Lung (tissue), 12 donors: ENCODE results near the gene ZNF598. TPM values are rescaled to one million over a fixed set of nuclear protein-coding genes. Genes with fewer than 3 reads are reported as not detected.

Experiments used
- ATAC-seq: fragments of 200-7000 bp; cut with Tn5 transposase; one replicate; pipeline ENCODE4 v1.9.1; 2020; ENCODE audit warnings: moderate number of reproducible peaks; ENCODE audit not compliant: insufficient read depth, low FRiP score
- DNase-seq, 3 donors: peaks; one replicate each; pipeline ENCODE4 v3.0.0-alpha.2; 2013 to 2017
- H3K27ac ChIP-seq, 2 donors: one replicate each; pipeline ENCODE4 v1.5.1; 2013; ENCODE audit warnings: mild to moderate bottlenecking in 2 of 2, moderate library complexity in 2 of 2, control low read depth in 1 of 2, inconsistent platforms in 1 of 2, low read depth in 1 of 2, low read length in 1 of 2
- H3K27me3 ChIP-seq, 3 donors: one replicate each; pipeline ENCODE4 v1.5.1; 2013; ENCODE audit warnings: low read length in 2 of 3; ENCODE audit not compliant: control insufficient read depth in 3 of 3, insufficient read depth in 3 of 3
- H3K36me3 ChIP-seq, 4 donors: one replicate each; pipeline ENCODE4 v1.5.1; 2013; ENCODE audit warnings: low read length in 4 of 4, mild to moderate bottlenecking in 1 of 4, moderate library complexity in 1 of 4; ENCODE audit not compliant: control insufficient read depth in 4 of 4, insufficient read depth in 4 of 4
- H3K4me1 ChIP-seq, 5 donors: one replicate each; pipeline ENCODE4 v1.5.1; 2013; ENCODE audit warnings: low read length in 5 of 5, mild to moderate bottlenecking in 2 of 5, moderate library complexity in 1 of 5; ENCODE audit not compliant: control insufficient read depth in 5 of 5, insufficient read depth in 5 of 5
- H3K4me3 ChIP-seq: one replicate; pipeline ENCODE4 v1.5.1; 2013; ENCODE audit warnings: mild to moderate bottlenecking, control low read depth, moderate library complexity
- H3K9ac ChIP-seq, 2 donors: one replicate each; pipeline ENCODE4 v1.5.1; 2013; ENCODE audit warnings: low read length in 2 of 2, control low read depth in 1 of 2; ENCODE audit not compliant: insufficient read depth in 1 of 2
- H3K9me3 ChIP-seq, 4 donors: one replicate each; pipeline ENCODE4 v1.5.1; 2013; ENCODE audit warnings: low read length in 3 of 4, mild to moderate bottlenecking in 1 of 4, moderate library complexity in 1 of 4; ENCODE audit not compliant: control insufficient read depth in 4 of 4, insufficient read depth in 3 of 4
- CTCF ChIP-seq: IDR thresholded peaks from 2 replicates; pipeline ENCODE4 v1.5.1; 2012; ENCODE audit warnings: mild to moderate bottlenecking; ENCODE audit errors: control extremely low read depth, extremely low read depth
- WGBS, 2 donors: extraction: QIAGEN DNeasy Blood & Tissue Kit; methylation state at CpG; one replicate each; pipeline ENCODE4 v1.1.7; 2013; 5-methylcytosine and 5-hydroxymethylcytosine counted together
- polyA plus RNA-seq, 2 donors: library from polyadenylated mRNA; stranded (reverse); fragments of 200-250 nt; gene quantifications; one replicate each; pipeline ENCODE4 v1.2.1, GENCODE V29; 2013
- total RNA-seq, 2 donors: library from RNA; depleted of rRNA in 1 of 2; stranded (reverse); fragments of >200 nt in 1 of 2; gene quantifications; one replicate each; pipeline ENCODE4 v1.2.1, GENCODE V29; 2014 to 2021
- donor health status: control.
- donor health status: control.
- donor health status: Bipolar disorder and iron deficiency.
- donor health status: healthy.
- donor health status: DM: yes; HTN: yes; CAD: no.

The ZNF598 gene
- total and polyA plus RNA-seq, 4 donors = 13.9 to 49.8 (median 35.9) TPM

- DNase-seq (no peak), ATAC-seq (no peak)
- Histone ChIP-seq H3K9ac (no peak overlapping the region), H3K9me3 (no peaks in the 10 kb centered on the region), H3K27ac (peak overlapping the region; percentile 80 to 82), H3K4me3 (peak overlapping the region; percentile 54), H3K4me1 (peaks cover 0 to 44% (median 22%) of the 10 kb centered on the region in 5 donors), H3K27me3 (no peaks in the 10 kb centered on the region), H3K36me3 (peaks cover 0 to 12% (median 0%) of the 10 kb centered on the region in 4 donors)
- WGBS, 2 donors = 4 to 16% methylated on average over 49 to 76 of the region's 76 CpGs
- TF ChIP-seq CTCF = no peak
Measured at GRCh38 chr16:2027024-2028010, 17.7 kb upstream of the ZNF598 start.

DNA sequence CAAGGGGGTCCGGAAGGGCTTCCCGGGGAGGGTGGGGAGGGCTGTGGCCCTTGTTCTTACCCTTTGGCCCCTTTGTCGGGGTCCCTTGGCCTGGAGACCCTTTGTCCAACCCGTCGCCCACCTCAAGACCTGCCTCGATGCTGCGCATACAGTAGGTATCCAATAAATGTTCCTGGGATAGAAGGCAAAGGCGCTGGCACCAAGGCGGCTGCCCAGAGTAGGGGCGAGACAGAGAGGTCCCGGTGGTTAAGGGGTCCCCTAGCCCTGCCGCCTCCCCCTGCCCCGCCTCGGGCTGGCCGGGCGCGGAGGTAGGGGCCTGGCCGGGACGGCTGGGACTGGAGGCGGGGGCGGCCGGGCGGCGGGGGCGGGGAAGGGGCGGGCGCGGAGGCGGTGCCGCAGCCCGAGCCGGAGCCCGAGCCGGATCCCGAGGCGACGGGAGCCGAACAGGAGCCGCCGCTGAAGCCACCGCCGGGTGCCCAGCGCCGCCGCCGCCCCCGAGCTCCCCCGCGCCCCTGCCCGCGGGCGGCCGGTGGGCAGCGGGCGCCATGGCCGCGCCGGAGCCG is 16.9 kb upstream of the ZNF598 start, which contains the start of gene NHERF2:
TSS of gene NHERF2 (plus strand) at position 442 of the 563 bp plus-strand sequence. CDS start at position 546, 104 bp downstream.
- H3K4me1 ChIP-seq = peaks cover 0 to 42% (median 22%) of the 10 kb centered on the region in 5 donors
- no peaks in the 10 kb centered on the region for H3K27me3 ChIP-seq
- peaks cover 0 to 12% (median 0%) of the 10 kb centered on the region in 4 donors for H3K36me3 ChIP-seq
- H3K4me3 ChIP-seq = peak within 1 kb of the TSS; percentile 54
- no peaks in the 10 kb centered on the region for H3K9me3 ChIP-seq
- DNase-seq = peak in 2 of 3 donors; percentile 45 to 57
- peak within 1 kb of the TSS; percentile 80 to 82 for H3K27ac ChIP-seq
- no peak for TF ChIP-seq CTCF
- WGBS, 2 donors = 6 to 31% methylated on average over 19 to 59 of the region's 59 CpGs
- ATAC-seq = no peak
- H3K9ac ChIP-seq = no peak within 1 kb of the TSS

DNA sequence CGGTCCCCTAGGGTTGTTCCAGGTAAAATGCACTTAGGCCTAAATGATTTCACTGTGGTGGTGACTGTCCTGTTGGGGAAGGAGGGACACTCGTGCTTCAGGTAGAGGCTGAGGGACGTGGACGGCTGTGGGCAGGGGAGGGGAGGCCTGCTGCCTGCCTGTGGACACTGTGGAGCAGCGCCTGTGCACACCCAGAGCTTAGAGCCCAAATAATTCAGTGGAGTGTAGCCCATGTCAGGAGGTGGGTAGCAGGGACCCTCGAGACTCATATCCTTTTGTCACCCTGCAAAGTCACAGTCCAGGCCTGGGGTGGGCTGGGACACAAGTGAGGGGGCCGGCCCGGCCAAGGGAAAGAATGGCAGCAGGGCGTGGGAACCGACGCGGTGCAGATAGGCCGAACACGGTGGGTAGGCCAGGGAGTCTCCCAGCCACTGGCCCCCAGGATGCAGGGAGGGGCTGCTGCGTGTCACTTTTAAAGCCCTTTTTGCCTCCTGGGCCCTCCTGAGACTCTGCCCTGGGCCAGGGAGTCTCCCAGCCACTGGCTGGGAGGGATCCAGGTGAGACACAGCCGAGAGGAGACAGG is 16.3 kb upstream of the ZNF598 start:
- Histone ChIP-seq H3K9ac (no peak overlapping the region), H3K4me1 (peaks cover 0 to 42% (median 22%) of the 10 kb centered on the region in 5 donors), H3K36me3 (peaks cover 0 to 10% (median 0%) of the 10 kb centered on the region in 4 donors), H3K4me3 (peak overlapping the region; percentile 48), H3K9me3 (no peaks in the 10 kb centered on the region), H3K27me3 (peaks cover 0 to under 1% (median 0%) of the 10 kb centered on the region in 3 donors), H3K27ac (peak overlapping the region; percentile 22 to 69)
- TF ChIP-seq CTCF = no peak
- ATAC-seq (no peak), DNase-seq (no peak)
- WGBS, 2 donors = 71 to 76% methylated on average over 16 of the region's 16 CpGs
